H9 (cell line): ENCODE data around the gene MINPP1. TPM values are rescaled to one million over a fixed set of nuclear protein-coding genes. Genes with fewer than 3 reads are reported as not detected.

Experiments used
- DNase-seq: peaks from one replicate; pipeline ENCODE4 v3.0.0-alpha.2; 2017
- H2AFZ ChIP-seq: one replicate; pipeline ENCODE4 v1.6.1; 2013; ENCODE audit warnings: mild to moderate bottlenecking, low read length, control low read depth, moderate library complexity
- H2AK5ac ChIP-seq: 2 replicates; pipeline ENCODE4 v1.6.1; 2013; ENCODE audit warnings: low read length, control low read depth, mixed read lengths; ENCODE audit not compliant: insufficient read length
- H2BK120ac ChIP-seq: one replicate; pipeline ENCODE4 v1.6.1; 2013; ENCODE audit warnings: low read depth, mild to moderate bottlenecking, low read length, control low read depth, inconsistent platforms; ENCODE audit not compliant: poor library complexity, severe bottlenecking
- H2BK12ac ChIP-seq: 2 replicates; pipeline ENCODE4 v1.6.1; 2013; ENCODE audit warnings: low read length, control low read depth, mixed read lengths, low read depth; ENCODE audit not compliant: insufficient read length
- H2BK15ac ChIP-seq: 2 replicates; pipeline ENCODE4 v1.6.1; 2013; ENCODE audit warnings: low read depth, low read length, control low read depth
- H2BK20ac ChIP-seq: one replicate; pipeline ENCODE4 v1.6.1; 2013; ENCODE audit warnings: low read depth, mild to moderate bottlenecking, low read length, control low read depth, inconsistent platforms; ENCODE audit not compliant: poor library complexity, severe bottlenecking
- H2BK5ac ChIP-seq: 2 replicates; pipeline ENCODE4 v1.6.1; 2013; ENCODE audit warnings: low read length, control low read depth, mixed read lengths; ENCODE audit not compliant: insufficient read length
- H3K14ac ChIP-seq: 2 replicates; pipeline ENCODE4 v1.6.1; 2013; ENCODE audit warnings: low read length, control low read depth; ENCODE audit not compliant: insufficient read depth
- H3K18ac ChIP-seq: 2 replicates; pipeline ENCODE4 v1.6.1; 2013; ENCODE audit warnings: low read depth, mild to moderate bottlenecking, mixed read lengths, low read length, control low read depth; ENCODE audit not compliant: insufficient read length
- H3K23ac ChIP-seq: 2 replicates; pipeline ENCODE4 v1.6.1; 2013; ENCODE audit warnings: low read length, control low read depth, mixed read lengths, low read depth; ENCODE audit not compliant: insufficient read length
- H3K23me2 ChIP-seq: 2 replicates; pipeline ENCODE4 v1.6.1; 2013; ENCODE audit warnings: low read depth, mild to moderate bottlenecking, mixed read lengths, low read length, control low read depth; ENCODE audit not compliant: insufficient read length, poor library complexity, severe bottlenecking
- H3K27ac ChIP-seq: 2 replicates; pipeline ENCODE4 v1.5.1; 2013; ENCODE audit warnings: low read length, control low read depth, mixed read lengths, low read depth; ENCODE audit not compliant: insufficient read length
- H3K27me3 ChIP-seq: 2 replicates; pipeline ENCODE4 v1.6.1; 2013; ENCODE audit warnings: low read length, control low read depth, inconsistent platforms; ENCODE audit not compliant: insufficient read depth
- H3K4ac ChIP-seq: 2 replicates; pipeline ENCODE4 v1.6.1; 2013; ENCODE audit warnings: low read depth, mild to moderate bottlenecking, control low read depth, inconsistent platforms, low read length, moderate library complexity
- H3K4me1 ChIP-seq: 2 replicates; pipeline ENCODE4 v1.6.1; 2013; ENCODE audit warnings: low read length, control low read depth, inconsistent platforms; ENCODE audit not compliant: insufficient read depth
- H3K4me2 ChIP-seq: 2 replicates; pipeline ENCODE4 v1.6.1; 2013; ENCODE audit warnings: low read length, control low read depth, mixed read lengths; ENCODE audit not compliant: insufficient read length, insufficient read depth
- H3K56ac ChIP-seq: 2 replicates; pipeline ENCODE4 v1.6.1; 2013; ENCODE audit warnings: low read depth, mild to moderate bottlenecking, mixed read lengths, low read length, control low read depth; ENCODE audit not compliant: insufficient read length
- H3K79me1 ChIP-seq: 2 replicates; pipeline ENCODE4 v1.6.1; 2013; ENCODE audit warnings: low read depth, mild to moderate bottlenecking, moderate library complexity, low read length, control low read depth, inconsistent platforms; ENCODE audit not compliant: insufficient read depth, poor library complexity, severe bottlenecking
- H3K79me2 ChIP-seq: 2 replicates; pipeline ENCODE4 v1.6.1; 2013; ENCODE audit warnings: low read length, control low read depth, inconsistent platforms; ENCODE audit not compliant: insufficient read depth
- H3K9ac ChIP-seq: 2 replicates; pipeline ENCODE4 v1.6.1; 2013; ENCODE audit warnings: low read length, control low read depth, mixed read lengths; ENCODE audit not compliant: insufficient read length; ENCODE audit errors: extremely low read depth
- H3K9me3 ChIP-seq: one replicate; pipeline ENCODE4 v1.6.1; 2013; ENCODE audit warnings: low read depth, low read length, inconsistent platforms; ENCODE audit not compliant: control insufficient read depth
- H3T11ph ChIP-seq: one replicate; pipeline ENCODE4 v1.6.1; 2013; ENCODE audit warnings: mild to moderate bottlenecking, low read length, control low read depth, inconsistent platforms
- H4K20me1 ChIP-seq: one replicate; pipeline ENCODE4 v1.6.1; 2013; ENCODE audit not compliant: control insufficient read depth, insufficient read length, insufficient read depth
- H4K5ac ChIP-seq: 2 replicates; pipeline ENCODE4 v1.6.1; 2013; ENCODE audit warnings: low read depth, mild to moderate bottlenecking, mixed read lengths, low read length, control low read depth; ENCODE audit not compliant: insufficient read length
- H4K8ac ChIP-seq: replicated peaks from 2 replicates; pipeline ENCODE4 v1.6.1; 2013; ENCODE audit warnings: low read length, control low read depth, mixed read lengths, low read depth; ENCODE audit not compliant: insufficient read length
- H4K91ac ChIP-seq: 2 replicates; pipeline ENCODE4 v1.6.1; 2013; ENCODE audit warnings: low read depth, mild to moderate bottlenecking, moderate library complexity, mixed read lengths, low read length, control low read depth; ENCODE audit not compliant: insufficient read length
- H3K27ac Mint-ChIP-seq, 3 experiments: 2 replicates in 2 of 3; 3 replicates in 1 of 3; pipeline ENCODE4 v1.8.0; 2020 to 2021; ENCODE audit warnings: mixed read lengths in 3 of 3, mild to moderate bottlenecking in 1 of 3, moderate library complexity in 1 of 3
- H3K27me3 Mint-ChIP-seq: 2 replicates; pipeline ENCODE4 v1.8.0; 2021; ENCODE audit warnings: low read depth, mild to moderate bottlenecking, moderate library complexity, mixed read lengths
- H3K36me3 Mint-ChIP-seq, 3 experiments: 2 replicates in 2 of 3; 3 replicates in 1 of 3; pipeline ENCODE4 v1.8.0; 2020 to 2021; ENCODE audit warnings: low read depth in 3 of 3, mixed read lengths in 3 of 3; ENCODE audit not compliant: insufficient read depth in 1 of 3
- H3K4me1 Mint-ChIP-seq, 2 experiments: 2 replicates each; pipeline ENCODE4 v1.8.0; 2020; ENCODE audit warnings: mixed read lengths in 2 of 2
- H3K4me3 Mint-ChIP-seq, 2 experiments: 2 replicates in 1 of 2; 3 replicates in 1 of 2; pipeline ENCODE4 v1.8.0; 2020 to 2021; ENCODE audit warnings: mild to moderate bottlenecking in 2 of 2, mixed read lengths in 2 of 2, moderate library complexity in 1 of 2
- H3K9me3 Mint-ChIP-seq, 2 experiments: 2 replicates in 1 of 2; 3 replicates in 1 of 2; pipeline ENCODE4 v1.8.0; 2020; ENCODE audit warnings: mild to moderate bottlenecking in 2 of 2, mixed read lengths in 2 of 2, moderate library complexity in 1 of 2
- CTCF ChIP-seq: fragments of 200-600 bp; sonication (generic); conservative IDR thresholded peaks from 3 replicates; pipeline ENCODE4 v1.8.0; 2021; ENCODE audit warnings: antibody characterized with exemption, mild to moderate bottlenecking
- WGBS: extraction: QIAGEN DNeasy Blood & Tissue Kit; methylation state at CpG from one replicate; pipeline ENCODE4 v1.1.7; 2013; ENCODE audit warnings: missing lambda C conversion rate, low lambda C conversion rate, mixed read lengths; ENCODE audit not compliant: insufficient read length; ENCODE audit errors: extremely low coverage; 5-methylcytosine and 5-hydroxymethylcytosine counted together
- total RNA-seq: library from RNA; stranded (reverse); gene quantifications from 2 replicates; pipeline ENCODE4 v1.2.1, GENCODE V29; 2021

Gene MINPP1
- total RNA-seq, 1 experiment from 2014 or later = 30.3 TPM

GRCh38 chr10:87580016-87580415 is 75.3 kb downstream of the MINPP1 start:
- no peak overlapping the region for H2BK20ac ChIP-seq
- H3K27me3 Mint-ChIP-seq = 0 out of 2 replicates have a peak, but pooled peaks cover 2% of the 10 kb centered on the region
- no peaks in the 10 kb centered on the region for H3K27me3 ChIP-seq
- no peaks in the 10 kb centered on the region for H3K23me2 ChIP-seq
- H3K4ac ChIP-seq = no peak overlapping the region
- no CpG with 5 or more reads among the region's 1 CpG for WGBS
- no peaks in the 10 kb centered on the region for H3K36me3 Mint-ChIP-seq
- no peak overlapping the region for H3K14ac ChIP-seq
- no peaks in the 10 kb centered on the region for H3K9me3 ChIP-seq
- H3K56ac ChIP-seq = no peak overlapping the region
- H2BK15ac ChIP-seq = no peak overlapping the region
- no peak overlapping the region for H3K4me2 ChIP-seq
- no peaks in the 10 kb centered on the region for H3K79me2 ChIP-seq
- H2AFZ ChIP-seq = no peak overlapping the region
- no peak overlapping the region for H4K91ac ChIP-seq
- no peak overlapping the region for H3K27ac ChIP-seq
- H3K4me3 Mint-ChIP-seq = no peak overlapping the region
- H2AK5ac ChIP-seq = no peak overlapping the region
- H2BK120ac ChIP-seq = no peak overlapping the region
- H4K8ac ChIP-seq = no peak overlapping the region
- H3K9me3 Mint-ChIP-seq = 0 out of 5 replicates have a peak, but pooled peaks cover 0 to 3% of the 10 kb centered on the region in 2 experiments
- no peaks in the 10 kb centered on the region for H3K4me1 ChIP-seq
- TF ChIP-seq CTCF = no peak
- H3K4me1 Mint-ChIP-seq = peaks cover 5 to 8% of the 10 kb centered on the region in 2 experiments
- no peaks in the 10 kb centered on the region for H3K79me1 ChIP-seq
- H4K5ac ChIP-seq = no peak overlapping the region
- no peak overlapping the region for H3K18ac ChIP-seq
- H2BK5ac ChIP-seq = no peak overlapping the region
- H3K23ac ChIP-seq = no peak overlapping the region
- no peaks in the 10 kb centered on the region for H4K20me1 ChIP-seq
- H2BK12ac ChIP-seq = no peak overlapping the region
- no peak for DNase-seq
- H3K27ac Mint-ChIP-seq = no peak overlapping the region
- no peak overlapping the region for H3T11ph ChIP-seq
- H3K9ac ChIP-seq = no peak overlapping the region
